H1 (cell line): Measurements from ENCODE around the gene TAOK1. TPM values are rescaled to one million over a fixed set of nuclear protein-coding genes. Genes with fewer than 3 reads are reported as not detected.

ENCODE experiments used
- CREB1 ChIP-seq: IDR thresholded peaks from 2 replicates; pipeline ENCODE4 v1.6.1; 2012; ENCODE audit warnings: inconsistent platforms
- SAP30 ChIP-seq: fragments of 300-600 bp; sonication (generic); IDR thresholded peaks from 2 replicates; pipeline ENCODE4 v1.7.1; 2012; ENCODE audit warnings: low read length, moderate library complexity, mild to moderate bottlenecking, inconsistent platforms; ENCODE audit not compliant: insufficient read depth, insufficient replicate concordance
- polyA plus RNA-seq, 7 experiments: library from polyadenylated mRNA; depleted of rRNA in 3 of 7; stranded (reverse) in 5 of 7; unstranded in 2 of 7; fragments of >200 nt in 5 of 7; fragments of 200-250 nt in 2 of 7; gene quantifications; 1 replicate in 5 of 7; 2 replicates in 1 of 7; 4 replicates in 1 of 7; pipeline versions ENCODE4 v1.2.1 to v1.2.3, GENCODE V29; 2011 to 2013; ENCODE audit warnings: missing spikeins in 2 of 7, mixed read lengths in 2 of 7
- total RNA-seq: library from RNA; stranded (reverse); fragmentation: NEBNext Ultra II Directional; extraction: Animal tissue kit (Norgen Biotek cat#: 25700); gene quantifications from 2 replicates; pipeline ENCODE4 v1.2.1, GENCODE V29; 2021

The TAOK1 gene
- total and polyA plus RNA-seq, 2 of the 8 experiments (the other 6 are each of a cell fraction or from before 2014, with no cell fraction given): 12.2 to 90.6 TPM

GRCh38 chr17:29587591-29587990, 197.4 kb downstream of the TAOK1 start (continued):
- TF ChIP-seq SAP30: no peak
- TF ChIP-seq CREB1: no peak
